Thoracic aorta (tissue), 2 donors: Measurements from ENCODE around the gene DERL2. TPM values are rescaled to one million over a fixed set of nuclear protein-coding genes. Genes with fewer than 3 reads are reported as not detected.
"Not testable (repeated sequence)": the region's sequence is repeated elsewhere in the genome, so short reads cannot be mapped to it uniquely, and the experiment has no call there.

Experiments used
- ATAC-seq: fragments of 150-250 bp; one replicate; pipeline ENCODE4 v1.8.0; 2017; ENCODE audit warnings: low read depth; ENCODE audit not compliant: insufficient number of reproducible peaks, low FRiP score
- DNase-seq: peaks from one replicate; pipeline ENCODE4 v3.0.0-alpha.2; 2020; ENCODE audit warnings: low spot score
- H3K27ac ChIP-seq, 2 donors: fragments of 200-600 bp; sonication (generic); 1 replicate in 1 of 2; 2 replicates in 1 of 2; pipeline ENCODE4 v1.5.1; 2016; ENCODE audit warnings: mild to moderate bottlenecking in 2 of 2, moderate library complexity in 2 of 2
- H3K27me3 ChIP-seq: fragments of 200-600 bp; sonication (generic); replicated peaks from 2 replicates; pipeline ENCODE4 v1.6.0; 2016; ENCODE audit warnings: mild to moderate bottlenecking; ENCODE audit not compliant: insufficient read depth
- H3K36me3 ChIP-seq: fragments of 200-600 bp; sonication (generic); one replicate; pipeline ENCODE4 v1.5.1; 2016
- H3K4me1 ChIP-seq, 2 donors: fragments of 200-600 bp; sonication (generic); 1 replicate in 1 of 2; 2 replicates in 1 of 2; pipeline versions ENCODE4 v1.5.1 to v1.6.0; 2016; ENCODE audit warnings: low read depth in 2 of 2, mild to moderate bottlenecking in 1 of 2; ENCODE audit not compliant: control insufficient read depth in 1 of 2
- H3K4me3 ChIP-seq: fragments of 200-600 bp; sonication (generic); 2 replicates; pipeline ENCODE4 v1.5.1; 2016; ENCODE audit warnings: mild to moderate bottlenecking
- H3K9me3 ChIP-seq: fragments of 200-600 bp; sonication (generic); 2 replicates; pipeline ENCODE4 v1.5.1; 2016
- CTCF ChIP-seq: fragments of 200-600 bp; sonication (generic); IDR thresholded peaks from one replicate; pipeline ENCODE4 v1.5.1; 2019; ENCODE audit warnings: antibody characterized with exemption
- total RNA-seq, 2 donors: library from RNA; depleted of rRNA; stranded (reverse); fragments of >200 nt; gene quantifications; one replicate each; pipeline versions ENCODE4 v1.1.0 to v1.2.3, GENCODE V29; 2016

DERL2 gene
- total RNA-seq, 2 donors from 2014 or later, result 12.5 to 56.1 TPM

GRCh38 chr17:5438716-5439445, 47.1 kb downstream of the DERL2 start, which contains the start of gene C1QBP:
C1QBP (minus strand) TSS chr17:5439155; CDS start chr17:5439073, 82 bp downstream.
- peak; percentile 100 for TF ChIP-seq CTCF
- H3K9me3 ChIP-seq, result no peaks in the 10 kb centered on the region
- ATAC-seq (peak; percentile 80), DNase-seq (peak; percentile 47)
- H3K4me3 ChIP-seq, result peak within 1 kb of the TSS; percentile 77
- peak within 1 kb of the TSS; percentile 74 to 80 for H3K27ac ChIP-seq
- no peaks in the 10 kb centered on the region for H3K27me3 ChIP-seq
- H3K36me3 ChIP-seq, result peaks cover 16% of the 10 kb centered on the region
- H3K4me1 ChIP-seq, result peaks cover 8 to 19% of the 10 kb centered on the region in 2 donors

- no peak for DNase-seq
- no peak for TF ChIP-seq CTCF
- H3K27me3 ChIP-seq, result no peaks in the 10 kb centered on the region
- peaks cover 25% of the 10 kb centered on the region for H3K36me3 ChIP-seq
- ATAC-seq, result no peak
- H3K4me3 ChIP-seq, result peak overlapping the region; percentile 77
- peak overlapping the region; percentile 15 to 74 for H3K27ac ChIP-seq
- H3K4me1 ChIP-seq, result peaks cover 8 to 19% of the 10 kb centered on the region in 2 donors
- H3K9me3 ChIP-seq, result no peaks in the 10 kb centered on the region
These were observed 48.2 kb downstream of the DERL2 start for GRCh38 chr17:5437721-5438317.

DNA sequence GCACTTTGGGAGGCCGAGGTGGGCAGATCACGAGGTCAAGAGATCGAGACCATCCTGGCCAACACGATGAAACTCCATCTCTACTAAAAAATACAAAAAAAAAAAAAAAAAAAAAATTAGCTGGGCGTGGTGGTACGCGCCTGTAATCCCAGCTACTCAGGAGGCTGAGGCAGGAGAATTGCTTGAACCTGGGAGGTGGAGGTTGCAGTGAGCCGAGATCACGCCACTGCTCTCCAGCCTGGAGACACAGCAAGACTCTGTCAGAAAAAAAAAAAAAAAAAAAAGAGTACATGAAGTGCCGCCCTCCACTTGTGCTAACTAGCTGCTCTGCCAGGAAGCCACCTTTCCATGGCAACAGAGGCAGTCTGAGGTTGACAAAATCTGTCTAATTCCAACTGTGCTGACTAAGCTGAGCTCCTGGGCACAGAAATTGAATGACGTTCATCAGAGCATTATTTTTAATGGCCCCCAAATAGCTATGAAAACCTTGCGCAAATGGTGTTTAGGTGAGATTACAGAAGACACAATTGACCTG, 50.1 kb downstream of the DERL2 start:
- not testable (repeated sequence) for ATAC-seq, H3K27ac ChIP-seq, DNase-seq, H3K9me3 ChIP-seq, H3K27me3 ChIP-seq, H3K4me3 ChIP-seq
- peaks cover 8 to 19% of the 10 kb centered on the region in 2 donors for H3K4me1 ChIP-seq
- peaks cover 35% of the 10 kb centered on the region for H3K36me3 ChIP-seq

DNA sequence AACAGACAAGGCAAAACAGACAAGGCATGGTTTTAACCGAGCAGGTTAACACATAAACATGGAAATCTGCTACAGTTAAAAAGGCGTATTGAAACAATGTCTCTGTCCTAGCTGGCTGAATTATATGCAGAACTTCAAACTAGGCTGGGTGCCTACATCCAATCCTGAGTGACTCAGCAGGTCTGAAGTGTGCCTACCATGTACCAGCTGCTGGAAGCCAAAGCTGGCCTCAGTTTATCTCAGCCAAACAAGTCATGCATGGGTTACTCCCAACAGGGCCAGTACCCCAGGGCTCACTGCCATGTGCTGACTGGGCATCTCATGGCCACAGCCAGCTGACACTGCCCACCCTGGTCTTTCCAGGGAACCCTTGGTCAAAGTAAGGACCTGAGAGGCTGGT, 51.0 kb downstream of the DERL2 start:
- DNase-seq (no peak), ATAC-seq (no peak)
- Histone ChIP-seq H3K27ac (no peak overlapping the region), H3K27me3 (no peaks in the 10 kb centered on the region), H3K4me1 (peaks cover 8 to 19% of the 10 kb centered on the region in 2 donors), H3K4me3 (no peak overlapping the region), H3K36me3 (peaks cover 36% of the 10 kb centered on the region), H3K9me3 (no peaks in the 10 kb centered on the region)
- no peak for TF ChIP-seq CTCF

DNA sequence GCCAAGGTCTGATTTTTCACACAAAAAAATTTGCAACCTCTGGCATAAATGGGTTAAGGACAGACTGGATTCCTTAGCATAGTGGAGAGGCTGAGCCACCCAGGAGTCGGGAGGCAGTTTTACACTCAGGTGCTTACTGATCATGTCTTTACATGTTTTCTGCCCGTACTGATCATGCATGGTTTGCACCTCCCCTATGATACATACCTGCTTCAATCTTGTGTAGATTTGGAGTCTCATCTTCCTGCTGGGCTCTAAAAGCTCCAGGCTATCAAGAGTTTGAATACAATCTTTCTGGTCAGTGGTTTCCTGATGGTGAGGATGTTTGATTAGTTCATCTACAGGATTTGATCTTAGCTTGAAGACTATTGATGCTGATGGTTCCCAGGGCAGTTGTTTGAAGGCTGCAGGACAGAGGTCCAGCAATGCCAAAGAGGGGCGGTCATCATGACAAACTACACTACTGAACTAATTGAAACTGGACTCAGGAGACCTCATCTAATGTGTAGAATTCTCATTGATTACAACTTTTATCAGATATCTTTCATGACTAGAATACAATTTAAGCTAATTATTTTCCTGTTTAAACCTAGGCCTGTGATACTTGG, 53.9 kb downstream of the DERL2 start:
- Histone ChIP-seq H3K4me3 (no peak overlapping the region), H3K9me3 (no peaks in the 10 kb centered on the region), H3K27ac (no peak overlapping the region), H3K4me1 (no peaks in the 10 kb centered on the region), H3K36me3 (peaks cover 53% of the 10 kb centered on the region), H3K27me3 (no peaks in the 10 kb centered on the region)
- DNase-seq, result no peak
- no peak for ATAC-seq
- TF ChIP-seq CTCF, result no peak

DNA sequence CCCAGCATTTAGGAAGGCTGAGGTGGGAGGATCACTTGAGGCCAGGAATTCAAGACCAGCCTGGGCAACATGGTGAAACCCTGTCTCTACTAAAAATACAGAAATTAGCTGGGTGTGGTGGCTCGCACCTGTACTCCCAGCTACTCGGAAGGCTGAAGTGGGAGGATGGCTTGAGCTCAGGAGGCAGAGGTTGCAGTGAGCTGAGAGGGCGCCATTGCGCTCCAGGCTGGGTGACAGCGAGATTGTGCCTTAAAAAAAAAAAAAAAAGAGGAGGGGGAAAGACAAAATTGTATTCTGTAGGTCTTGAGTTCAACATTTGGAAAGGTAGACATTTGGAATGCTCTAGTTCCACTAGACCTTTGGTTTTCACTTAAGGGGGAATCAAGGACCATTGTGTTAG, 54.7 kb downstream of the DERL2 start:
- not testable (repeated sequence) for H3K4me3 ChIP-seq, H3K4me1 ChIP-seq, ATAC-seq, H3K9me3 ChIP-seq, H3K27me3 ChIP-seq, H3K27ac ChIP-seq, DNase-seq
- H3K36me3 ChIP-seq, result peaks cover 55% of the 10 kb centered on the region
